Endometrial microvascular endothelial cells (primary cell): ENCODE measurements around the gene EMC1. TPM values are rescaled to one million over a fixed set of nuclear protein-coding genes. Genes with fewer than 3 reads are reported as not detected.
"Not testable (repeated sequence)": the region's sequence is repeated elsewhere in the genome, so short reads cannot be mapped to it uniquely, and the experiment has no call there.

Experiments
- in situ Hi-C: cut with HindIII; loops from 2 replicates; pipeline ENCODE4 v1.10.0; 2017; ENCODE audit warnings: low sequenced_read_pairs, low pct_unique_long_range_greater_than_20kb; ENCODE audit errors: inconsistent ontology term
- total RNA-seq: library from RNA; depleted of rRNA; stranded (reverse); fragments of >200 nt; gene quantifications from one replicate; pipeline ENCODE4 v1.2.3, GENCODE V29; 2015; ENCODE audit errors: inconsistent ontology term

Gene EMC1
- total RNA-seq, 1 donor from 2014 or later, result 85.6 TPM

DNA sequence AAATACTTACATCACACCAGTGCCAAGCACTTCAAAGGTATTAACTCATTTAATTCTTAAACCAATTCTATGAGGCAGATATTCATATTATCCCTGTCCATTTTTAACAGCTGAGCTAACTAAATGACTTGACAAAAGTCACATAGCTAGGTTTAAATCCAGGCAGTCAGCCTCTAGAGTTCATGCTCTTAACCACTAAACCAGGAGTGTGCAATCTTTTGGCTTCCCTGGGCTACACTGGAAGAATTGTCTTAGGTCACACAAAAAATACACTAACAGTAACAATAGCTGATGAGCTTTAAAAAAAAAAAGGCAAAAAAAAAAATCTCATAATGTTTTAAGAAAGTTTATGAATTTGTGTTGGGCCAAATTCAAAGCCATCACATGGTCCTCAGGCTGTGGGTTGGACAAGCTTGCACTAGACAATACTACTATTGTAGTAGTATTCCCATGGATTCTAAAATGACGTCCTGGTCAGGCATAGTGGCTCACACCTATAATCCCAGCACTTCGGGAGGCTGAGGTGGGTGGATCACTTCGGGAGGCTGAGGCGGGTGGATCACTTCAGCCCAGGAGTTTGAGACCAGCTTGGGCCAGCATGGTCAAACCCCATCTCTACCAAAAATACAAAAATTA, 51.2 kb downstream of the EMC1 start:
- in situ Hi-C loops, result no loop called here

DNA sequence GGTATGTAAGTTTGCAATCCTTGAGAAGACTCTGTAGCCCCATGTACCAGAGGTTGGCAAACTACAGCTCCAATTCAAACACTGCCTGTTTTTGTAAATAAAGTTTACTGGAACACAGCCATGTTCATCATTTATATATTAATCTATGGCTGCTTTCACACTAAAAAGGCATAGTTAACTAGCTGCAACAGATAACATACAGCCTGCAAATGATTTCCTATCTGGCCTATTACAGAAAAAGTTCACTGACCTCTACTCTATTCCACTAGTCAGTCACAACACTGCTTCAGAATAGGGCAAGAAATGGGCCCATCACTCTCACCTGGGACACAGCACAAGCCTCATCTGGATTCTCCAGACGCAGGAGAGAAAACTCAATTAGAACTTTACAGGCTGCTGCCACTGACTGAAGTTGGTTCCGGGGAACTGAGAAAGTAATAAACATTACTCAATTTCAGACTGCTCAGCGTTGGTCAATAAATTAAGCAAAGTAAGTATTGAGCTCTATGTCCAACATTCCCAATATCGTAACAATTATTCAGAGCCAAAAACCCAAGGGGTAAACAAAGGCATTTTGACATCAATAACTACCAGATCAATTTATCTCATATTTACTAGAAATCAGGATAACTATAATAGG, 51.9 kb downstream of the EMC1 start:
- in situ Hi-C loops, result no loop called here

GRCh38 chr1:19198820-19199219, 52.5 kb downstream of the EMC1 start:
- in situ Hi-C loops, result no loop called here

DNA sequence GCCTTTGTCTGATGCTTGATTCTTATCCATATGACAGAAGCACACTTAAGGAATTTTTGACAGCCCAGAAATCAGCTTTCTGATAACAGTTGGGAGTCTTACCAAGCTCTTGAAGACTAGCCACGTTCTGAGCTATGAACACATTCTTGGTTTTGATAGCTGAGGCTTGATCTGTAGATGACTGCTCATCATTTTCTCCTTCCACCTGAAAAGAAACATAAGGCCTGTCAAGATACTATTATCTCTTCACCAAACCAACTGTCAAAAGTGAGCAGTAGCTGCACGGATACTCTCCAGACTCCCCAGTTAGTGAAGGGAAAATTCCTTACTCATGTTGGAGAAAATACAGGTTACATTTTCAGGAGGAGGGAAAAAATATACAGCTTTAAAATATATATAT, 53.5 kb downstream of the EMC1 start:
- in situ Hi-C loops, result no loop called here

GRCh38 chr1:19196331-19196730, 55.0 kb downstream of the EMC1 start:
- in situ Hi-C loops, result no loop called here

DNA sequence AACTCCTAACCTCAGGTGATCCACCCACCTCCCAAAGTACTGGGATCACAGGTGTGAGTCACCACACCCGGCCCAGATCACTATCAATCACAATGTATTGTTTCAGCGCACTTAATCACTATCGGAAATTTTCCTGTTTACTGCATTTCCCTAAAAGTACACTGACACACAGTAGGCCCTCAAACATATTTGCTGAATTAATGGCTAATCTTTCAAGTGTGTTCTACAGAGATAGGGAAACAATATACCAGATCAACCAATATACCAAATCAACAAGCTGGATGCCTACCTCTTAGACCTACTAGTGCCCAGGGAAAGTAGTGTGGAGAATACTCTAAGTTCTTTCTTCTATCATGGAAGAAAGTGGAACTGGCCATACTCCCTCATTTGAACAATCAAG, 58.3 kb downstream of the EMC1 start:
- in situ Hi-C loops, result no loop called here

DNA sequence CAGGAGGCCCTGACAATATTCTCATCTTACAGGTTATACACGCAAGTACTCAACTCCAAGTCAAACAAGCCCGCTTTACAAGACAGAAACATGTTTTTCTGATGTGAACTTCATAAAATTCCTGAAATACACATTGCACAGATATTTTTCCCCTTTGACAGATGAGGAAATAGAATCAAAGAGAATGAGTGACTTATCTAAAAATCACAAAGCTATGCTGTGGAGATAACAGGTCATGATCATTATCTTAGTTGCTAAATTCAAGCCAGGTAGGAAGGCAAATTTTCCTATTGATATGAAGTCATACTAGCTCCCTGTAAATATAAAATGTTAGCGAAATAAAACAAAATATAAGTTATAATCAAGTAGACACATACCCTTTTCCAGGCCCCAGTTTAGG, 59.5 kb downstream of the EMC1 start:
- in situ Hi-C loops, result no loop called here

DNA sequence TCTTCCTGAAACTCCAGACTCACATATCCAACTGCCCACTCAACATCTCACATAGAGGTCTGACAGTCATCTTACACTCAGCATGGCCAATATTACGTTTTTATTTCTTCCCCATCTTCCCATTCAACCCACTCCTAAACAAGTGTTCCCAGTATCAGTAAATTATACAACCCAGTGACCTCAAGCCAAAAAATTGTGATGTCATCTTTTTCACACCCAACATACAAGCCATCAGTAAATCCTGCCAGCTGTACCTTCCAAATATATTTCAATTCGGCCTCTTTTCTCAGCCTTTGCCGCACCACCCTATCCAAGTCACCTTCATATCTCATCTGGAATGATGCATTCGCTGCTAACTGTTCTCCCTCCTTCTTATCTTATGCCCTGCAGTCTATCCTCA, 60.9 kb downstream of the EMC1 start:
- in situ Hi-C loops, result no loop called here

- in situ Hi-C loops, result no loop called here
Observed at GRCh38 chr1:19189270-19189669, 62.1 kb downstream of the EMC1 start.

DNA sequence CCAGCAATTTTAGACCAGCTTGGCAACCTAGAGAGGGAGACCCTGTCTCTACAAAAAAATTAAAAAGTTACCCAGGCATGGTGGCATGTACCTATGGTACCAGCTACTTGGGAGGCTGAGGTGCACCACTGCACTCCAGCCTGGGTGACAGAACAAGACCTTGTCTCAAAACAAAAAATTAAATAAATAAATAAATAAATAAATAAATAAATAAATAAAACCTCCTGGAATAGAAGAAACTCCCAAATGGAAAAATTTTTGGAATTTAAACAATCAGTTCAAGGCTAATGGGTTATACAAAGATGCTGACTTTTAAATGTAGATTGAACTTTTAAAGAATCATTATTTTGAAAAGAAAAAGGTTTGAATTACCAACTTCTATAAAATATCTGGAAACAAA, 63.5 kb downstream of the EMC1 start:
- in situ Hi-C loops, result no loop called here

DNA sequence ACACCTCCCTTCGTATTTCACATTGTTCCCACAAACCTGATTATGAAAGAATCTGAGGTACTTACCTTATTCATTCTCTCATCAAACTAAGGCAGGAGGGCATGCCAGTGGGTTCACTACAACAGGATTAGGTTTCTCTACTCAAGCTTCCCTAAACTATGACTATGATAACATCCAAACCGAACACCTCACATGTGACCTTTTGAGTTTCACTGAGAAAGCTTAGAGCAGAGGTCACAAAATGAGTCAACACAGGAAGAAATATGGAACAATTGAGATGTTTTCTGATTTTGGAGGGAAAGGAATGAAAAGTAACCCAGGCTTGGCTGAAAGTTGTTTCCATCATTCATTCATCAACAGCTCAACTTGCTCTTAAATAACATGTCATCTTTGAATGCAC, 65.3 kb downstream of the EMC1 start:
- in situ Hi-C loops, result no loop called here

- in situ Hi-C loops, result no loop called here
Observed at GRCh38 chr1:19182223-19182622, 69.1 kb downstream of the EMC1 start.

GRCh38 chr1:19180265-19180657, 71.1 kb downstream of the EMC1 start:
- in situ Hi-C loops, result not testable (repeated sequence)

- in situ Hi-C loops, result no loop called here
Observed at GRCh38 chr1:19179597-19180264, 71.6 kb downstream of the EMC1 start.

- in situ Hi-C loops, result no loop called here
Observed at GRCh38 chr1:19178734-19179398, 72.5 kb downstream of the EMC1 start.

DNA sequence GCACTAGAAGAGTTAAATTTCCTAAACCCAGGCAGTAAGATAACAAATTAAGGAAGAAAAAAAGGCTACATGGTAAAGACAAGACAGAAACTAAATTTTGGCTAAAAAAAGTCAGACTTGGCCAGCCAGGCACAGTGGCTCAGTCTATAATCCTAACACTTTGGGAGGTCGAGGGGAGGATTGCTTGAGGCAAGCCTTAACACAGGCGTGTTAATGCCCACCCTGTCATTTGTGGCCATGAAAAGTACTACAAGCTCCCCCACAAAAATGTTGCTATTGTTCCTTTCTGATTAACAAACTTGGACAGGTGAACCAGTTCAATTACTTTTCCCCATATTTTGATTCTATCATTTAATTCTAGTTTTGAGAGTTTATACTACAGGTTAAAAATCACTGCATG, 73.5 kb downstream of the EMC1 start:
- in situ Hi-C loops, result no loop called here

- in situ Hi-C loops, result no loop called here
Observed at GRCh38 chr1:19169642-19170041, 81.7 kb downstream of the EMC1 start.

- in situ Hi-C loops, result no loop called here
Observed at GRCh38 chr1:19167140-19167539, 84.2 kb downstream of the EMC1 start.

GRCh38 chr1:19166066-19166465, 85.3 kb downstream of the EMC1 start:
- in situ Hi-C loops, result no loop called here
